ENCODE results near the gene CFAP100. TPM values are rescaled to one million over a fixed set of nuclear protein-coding genes. Genes with fewer than 3 reads are reported as not detected.

The CFAP100 gene
- total RNA-seq, 3 donors from 2014 or later, result not detected

GRCh38 chr3:126364130-126364695 lies 30.5 kb upstream of the CFAP100 start:
- Mint-ChIP-seq H3K9me3 (no peaks in the 10 kb centered on the region), H3K4me1 (ENCODE audit: low read depth) (no peaks in the 10 kb centered on the region), H3K36me3 (ENCODE audit: insufficient read depth) (no peaks in the 10 kb centered on the region), H3K4me3 (no peak overlapping the region), H3K27me3 (ENCODE audit: low read depth) (peaks cover 35% of the 10 kb centered on the region)
- ATAC-seq, result no peak
- no peak for DNase-seq

- H3K4me3 Mint-ChIP-seq, result no peak overlapping the region
- no peaks in the 10 kb centered on the region for H3K36me3 Mint-ChIP-seq (ENCODE audit: insufficient read depth)
- H3K27me3 Mint-ChIP-seq (ENCODE audit: low read depth), result peaks cover 29% of the 10 kb centered on the region
- DNase-seq, result no peak
- H3K9me3 Mint-ChIP-seq, result no peaks in the 10 kb centered on the region
- ATAC-seq, result no peak
- H3K4me1 Mint-ChIP-seq (ENCODE audit: low read depth), result no peaks in the 10 kb centered on the region
Observed at GRCh38 chr3:126364731-126365301, 29.9 kb upstream of the CFAP100 start.

- Mint-ChIP-seq H3K4me3 (no peak overlapping the region), H3K9me3 (no peaks in the 10 kb centered on the region)
Observed at GRCh38 chr3:126365351-126366277, 29.1 kb upstream of the CFAP100 start.

GRCh38 chr3:126367316-126367805 lies 27.3 kb upstream of the CFAP100 start:
- peaks cover 9% of the 10 kb centered on the region for H3K27me3 Mint-ChIP-seq (ENCODE audit: low read depth)
- H3K4me3 Mint-ChIP-seq, result no peak overlapping the region
- H3K4me1 Mint-ChIP-seq (ENCODE audit: low read depth), result no peaks in the 10 kb centered on the region
- no peak for ATAC-seq
- no peak for DNase-seq
- no peaks in the 10 kb centered on the region for H3K9me3 Mint-ChIP-seq
- no peaks in the 10 kb centered on the region for H3K36me3 Mint-ChIP-seq (ENCODE audit: insufficient read depth)

More at GRCh38 chr3:126365351-126366277, 29.1 kb upstream of the CFAP100 start:
- no peaks in the 10 kb centered on the region for H3K36me3 Mint-ChIP-seq (ENCODE audit: insufficient read depth)
- ATAC-seq, result no peak
- H3K27me3 Mint-ChIP-seq (ENCODE audit: low read depth), result peaks cover 23% of the 10 kb centered on the region
- no peaks in the 10 kb centered on the region for H3K4me1 Mint-ChIP-seq (ENCODE audit: low read depth)
- DNase-seq, result no peak

GRCh38 chr3:126369490-126369889 lies 25.2 kb upstream of the CFAP100 start:
- Mint-ChIP-seq H3K9me3 (no peaks in the 10 kb centered on the region), H3K4me1 (ENCODE audit: low read depth) (no peaks in the 10 kb centered on the region), H3K36me3 (ENCODE audit: insufficient read depth) (no peaks in the 10 kb centered on the region), H3K4me3 (no peak overlapping the region), H3K27me3 (ENCODE audit: low read depth) (no peaks in the 10 kb centered on the region)
- DNase-seq (no peak), ATAC-seq (no peak)

GRCh38 chr3:126370055-126370454 lies 24.7 kb upstream of the CFAP100 start:
- Mint-ChIP-seq H3K4me1 (ENCODE audit: low read depth) (no peaks in the 10 kb centered on the region), H3K27me3 (ENCODE audit: low read depth) (no peaks in the 10 kb centered on the region), H3K9me3 (no peaks in the 10 kb centered on the region), H3K36me3 (ENCODE audit: insufficient read depth) (no peaks in the 10 kb centered on the region), H3K4me3 (no peak overlapping the region)
- no peak for DNase-seq
- no peak for ATAC-seq

- H3K4me1 Mint-ChIP-seq (ENCODE audit: low read depth), result no peaks in the 10 kb centered on the region
Observed at GRCh38 chr3:126370606-126371005, 24.1 kb upstream of the CFAP100 start.

GRCh38 chr3:126371096-126371705 lies 23.5 kb upstream of the CFAP100 start:
- H3K36me3 Mint-ChIP-seq (ENCODE audit: insufficient read depth), result no peaks in the 10 kb centered on the region
- DNase-seq (no peak), ATAC-seq (no peak)
- H3K9me3 Mint-ChIP-seq, result no peaks in the 10 kb centered on the region
- no peaks in the 10 kb centered on the region for H3K27me3 Mint-ChIP-seq (ENCODE audit: low read depth)
- H3K4me1 Mint-ChIP-seq (ENCODE audit: low read depth), result no peaks in the 10 kb centered on the region
- H3K4me3 Mint-ChIP-seq, result no peak overlapping the region

More at GRCh38 chr3:126370606-126371005, 24.1 kb upstream of the CFAP100 start:
- Mint-ChIP-seq H3K27me3 (ENCODE audit: low read depth) (no peaks in the 10 kb centered on the region), H3K36me3 (ENCODE audit: insufficient read depth) (no peaks in the 10 kb centered on the region), H3K9me3 (no peaks in the 10 kb centered on the region), H3K4me3 (no peak overlapping the region)
- ATAC-seq (no peak), DNase-seq (no peak)

GRCh38 chr3:126372413-126373145 lies 22.1 kb upstream of the CFAP100 start:
- no peak for DNase-seq
- no peak for ATAC-seq

GRCh38 chr3:126373146-126373613 lies 21.5 kb upstream of the CFAP100 start:
- ATAC-seq (no peak), DNase-seq (no peak)
- Mint-ChIP-seq H3K9me3 (no peaks in the 10 kb centered on the region), H3K4me1 (ENCODE audit: low read depth) (no peaks in the 10 kb centered on the region), H3K27me3 (ENCODE audit: low read depth) (no peaks in the 10 kb centered on the region), H3K4me3 (no peak overlapping the region), H3K36me3 (ENCODE audit: insufficient read depth) (no peaks in the 10 kb centered on the region)

More at GRCh38 chr3:126372413-126373145, 22.1 kb upstream of the CFAP100 start:
- H3K27me3 Mint-ChIP-seq (ENCODE audit: low read depth), result no peaks in the 10 kb centered on the region
- no peak overlapping the region for H3K4me3 Mint-ChIP-seq
- no peaks in the 10 kb centered on the region for H3K36me3 Mint-ChIP-seq (ENCODE audit: insufficient read depth)
- H3K9me3 Mint-ChIP-seq, result no peaks in the 10 kb centered on the region
- H3K4me1 Mint-ChIP-seq (ENCODE audit: low read depth), result no peaks in the 10 kb centered on the region

- no peak for DNase-seq
- no peaks in the 10 kb centered on the region for H3K36me3 Mint-ChIP-seq (ENCODE audit: insufficient read depth)
- H3K4me3 Mint-ChIP-seq, result no peak overlapping the region
- peaks cover under 1% of the 10 kb centered on the region for H3K27me3 Mint-ChIP-seq (ENCODE audit: low read depth)
- H3K9me3 Mint-ChIP-seq, result no peaks in the 10 kb centered on the region
- no peaks in the 10 kb centered on the region for H3K4me1 Mint-ChIP-seq (ENCODE audit: low read depth)
- no peak for ATAC-seq
Observed at GRCh38 chr3:126373682-126374601, 20.8 kb upstream of the CFAP100 start.

- DNase-seq (no peak), ATAC-seq (no peak)
- Mint-ChIP-seq H3K36me3 (ENCODE audit: insufficient read depth) (no peaks in the 10 kb centered on the region), H3K9me3 (no peaks in the 10 kb centered on the region), H3K4me1 (ENCODE audit: low read depth) (no peaks in the 10 kb centered on the region), H3K4me3 (no peak overlapping the region), H3K27me3 (ENCODE audit: low read depth) (peaks cover 9% of the 10 kb centered on the region)
Observed at GRCh38 chr3:126375835-126376331, 18.8 kb upstream of the CFAP100 start.

GRCh38 chr3:126376444-126376843 lies 18.3 kb upstream of the CFAP100 start:
- no peaks in the 10 kb centered on the region for H3K36me3 Mint-ChIP-seq (ENCODE audit: insufficient read depth)
- no peaks in the 10 kb centered on the region for H3K9me3 Mint-ChIP-seq
- no peak overlapping the region for H3K4me3 Mint-ChIP-seq
- H3K27me3 Mint-ChIP-seq (ENCODE audit: low read depth), result peaks cover 9% of the 10 kb centered on the region
- DNase-seq (no peak), ATAC-seq (no peak)
- no peaks in the 10 kb centered on the region for H3K4me1 Mint-ChIP-seq (ENCODE audit: low read depth)

Data from activated T-cell treated with anti-CD3 and anti-CD28 coated beads, Interleukin-2, amount 50 U/mL, for 4 hours (primary cell).